Mesenchymal stem cell (in vitro differentiated cells and primary cell): Measurements from ENCODE around the gene ARSG.
A peak's percentile ranks its signal among the peaks of the same experiment; 100 is the strongest.

Experiments
- DNase-seq: peaks from one replicate; pipeline ENCODE4 v3.0.0-alpha.2; 2013
- H2AFZ ChIP-seq: one replicate; pipeline ENCODE4 v1.6.1; 2013; ENCODE audit warnings: low read depth, mild to moderate bottlenecking, control low read depth, inconsistent platforms, low read length, moderate library complexity
- H2AK5ac ChIP-seq: 2 replicates; pipeline ENCODE4 v1.6.1; 2013; ENCODE audit warnings: low read length, moderate library complexity, mild to moderate bottlenecking, inconsistent platforms; ENCODE audit not compliant: severe bottlenecking
- H2BK120ac ChIP-seq: one replicate; pipeline ENCODE4 v1.6.1; 2013; ENCODE audit warnings: low read depth, mild to moderate bottlenecking, inconsistent platforms, low read length, moderate library complexity
- H2BK12ac ChIP-seq, 2 experiments: one replicate each; pipeline ENCODE4 v1.6.1; 2013; ENCODE audit warnings: inconsistent platforms in 2 of 2, low read length in 2 of 2, mild to moderate bottlenecking in 2 of 2, moderate library complexity in 2 of 2, control low read depth in 1 of 2
- H2BK15ac ChIP-seq: one replicate; pipeline ENCODE4 v1.6.1; 2013; ENCODE audit warnings: mild to moderate bottlenecking, low read depth, inconsistent platforms; ENCODE audit not compliant: poor library complexity, severe bottlenecking
- H2BK5ac ChIP-seq: 2 replicates; pipeline ENCODE4 v1.6.1; 2013; ENCODE audit warnings: low read depth, mild to moderate bottlenecking, low read length, control low read depth, inconsistent platforms; ENCODE audit not compliant: poor library complexity, severe bottlenecking
- H3K14ac ChIP-seq, 2 experiments: one replicate each; pipeline ENCODE4 v1.6.1; 2013; ENCODE audit warnings: inconsistent platforms in 2 of 2, low read length in 2 of 2, control low read depth in 1 of 2, mild to moderate bottlenecking in 1 of 2, moderate library complexity in 1 of 2
- H3K18ac ChIP-seq, 2 experiments: one replicate each; pipeline ENCODE4 v1.6.1; 2013; ENCODE audit warnings: inconsistent platforms in 2 of 2, low read length in 2 of 2, control low read depth in 1 of 2, low read depth in 1 of 2, mild to moderate bottlenecking in 1 of 2
- H3K23ac ChIP-seq, 2 experiments: one replicate each; pipeline ENCODE4 v1.6.1; 2013; ENCODE audit warnings: inconsistent platforms in 2 of 2, low read length in 2 of 2, mild to moderate bottlenecking in 2 of 2, moderate library complexity in 2 of 2, control low read depth in 1 of 2
- H3K27ac ChIP-seq: 2 replicates; pipeline ENCODE4 v1.5.1; 2013; ENCODE audit warnings: mild to moderate bottlenecking, moderate library complexity, low read length, control low read depth, inconsistent platforms; ENCODE audit not compliant: poor library complexity, severe bottlenecking
- H3K27me3 ChIP-seq, 2 experiments: 2 replicates each; pipeline versions ENCODE4 v1.6.1 to v1.7.0; 2013; ENCODE audit warnings: low read length in 2 of 2, mild to moderate bottlenecking in 2 of 2, moderate library complexity in 2 of 2, control low read depth in 1 of 2, inconsistent platforms in 1 of 2; ENCODE audit not compliant: control insufficient read depth in 1 of 2, insufficient read depth in 1 of 2
- H3K36me3 ChIP-seq, 2 experiments: 2 replicates each; pipeline versions ENCODE4 v1.6.1 to v1.7.0; 2013; ENCODE audit warnings: low read length in 2 of 2, control low read depth in 1 of 2, inconsistent platforms in 1 of 2, low read depth in 1 of 2, mild to moderate bottlenecking in 1 of 2; ENCODE audit not compliant: insufficient read depth in 2 of 2, control insufficient read depth in 1 of 2
- H3K4ac ChIP-seq, 2 experiments: one replicate each; pipeline ENCODE4 v1.6.1; 2013; ENCODE audit warnings: inconsistent platforms in 2 of 2, low read length in 2 of 2, mild to moderate bottlenecking in 2 of 2, moderate library complexity in 2 of 2, control low read depth in 1 of 2, low read depth in 1 of 2
- H3K4me1 ChIP-seq: 2 replicates; pipeline ENCODE4 v1.6.1; 2013; ENCODE audit warnings: low read depth, low read length, control low read depth; ENCODE audit not compliant: control insufficient read depth, insufficient read depth
- H3K4me2 ChIP-seq: 2 replicates; pipeline ENCODE4 v1.6.1; 2013; ENCODE audit warnings: low read length, mild to moderate bottlenecking, inconsistent platforms; ENCODE audit not compliant: poor library complexity, severe bottlenecking
- H3K4me3 ChIP-seq, 2 experiments: 2 replicates each; pipeline versions ENCODE4 v1.5.1 to v1.7.0; 2013; ENCODE audit warnings: low read length in 2 of 2, mild to moderate bottlenecking in 2 of 2, control low read depth in 1 of 2, low read depth in 1 of 2; ENCODE audit not compliant: insufficient read depth in 1 of 2
- H3K79me1 ChIP-seq: replicated peaks from 2 replicates; pipeline ENCODE4 v1.6.1; 2013; ENCODE audit warnings: mild to moderate bottlenecking, control low read depth, low read length, inconsistent platforms; ENCODE audit not compliant: poor library complexity, severe bottlenecking
- H3K9ac ChIP-seq: 2 replicates; pipeline ENCODE4 v1.7.0; 2013; ENCODE audit warnings: mild to moderate bottlenecking, low read length, moderate library complexity
- H3K9me3 ChIP-seq: 2 replicates; pipeline ENCODE4 v1.7.0; 2013; ENCODE audit warnings: mild to moderate bottlenecking, low read length; ENCODE audit not compliant: control insufficient read depth
- H4K8ac ChIP-seq: one replicate; pipeline ENCODE4 v1.6.1; 2013; ENCODE audit warnings: inconsistent platforms, mild to moderate bottlenecking, low read length, moderate library complexity
- H4K91ac ChIP-seq: one replicate; pipeline ENCODE4 v1.6.1; 2013; ENCODE audit warnings: mild to moderate bottlenecking, low read length, inconsistent platforms
- WGBS: methylation state at CpG from one replicate; pipeline ENCODE4 v1.1.7; 2013; ENCODE audit warnings: mixed read lengths; 5-methylcytosine and 5-hydroxymethylcytosine counted together

Gene ARSG

DNA sequence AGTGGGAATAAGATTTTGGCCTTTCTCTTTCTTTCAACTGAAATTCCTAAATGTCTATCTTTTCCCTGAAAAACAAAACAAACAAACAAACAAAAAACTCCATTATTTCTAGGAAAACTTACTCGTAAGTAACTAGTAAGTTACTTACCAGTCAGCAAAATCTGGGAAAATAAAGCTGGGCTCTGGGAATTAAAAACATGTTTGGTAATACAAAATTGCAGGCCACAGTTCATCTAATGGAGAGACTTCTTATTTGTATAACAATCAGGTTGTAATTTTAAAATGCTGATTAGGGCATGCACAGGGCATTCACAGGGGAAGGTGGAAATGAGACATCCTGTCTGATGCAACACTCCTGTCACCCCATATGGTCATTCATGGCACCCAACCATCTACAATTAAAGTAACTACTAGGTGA is 169.8 kb downstream of the ARSG start:
- no peak overlapping the region for H3K4ac ChIP-seq
- H3K9me3 ChIP-seq, result no peaks in the 10 kb centered on the region
- H4K91ac ChIP-seq, result no peak overlapping the region
- no peak overlapping the region for H2BK120ac ChIP-seq
- H2BK12ac ChIP-seq, result no peak overlapping the region
- H2BK15ac ChIP-seq, result no peak overlapping the region
- no peak overlapping the region for H3K27ac ChIP-seq
- H3K18ac ChIP-seq, result no peak overlapping the region
- no peak overlapping the region for H3K4me3 ChIP-seq
- peak overlapping the region; percentile 15 for H3K9ac ChIP-seq
- no peak overlapping the region for H3K23ac ChIP-seq
- no peak overlapping the region for H3K14ac ChIP-seq
- H3K4me2 ChIP-seq, result no peak overlapping the region
- no peak overlapping the region for H4K8ac ChIP-seq
- H2AFZ ChIP-seq, result no peak overlapping the region
- H2AK5ac ChIP-seq, result no peak overlapping the region
- WGBS, result 100% methylated on average over 1 of the region's 1 CpG
- no peak overlapping the region for H2BK5ac ChIP-seq
- DNase-seq, result no peak
- peaks cover 6% of the 10 kb centered on the region for H3K4me1 ChIP-seq
- no peaks in the 10 kb centered on the region for H3K36me3 ChIP-seq
- H3K27me3 ChIP-seq, result no peaks in the 10 kb centered on the region
- peaks cover 2% of the 10 kb centered on the region for H3K79me1 ChIP-seq

DNA sequence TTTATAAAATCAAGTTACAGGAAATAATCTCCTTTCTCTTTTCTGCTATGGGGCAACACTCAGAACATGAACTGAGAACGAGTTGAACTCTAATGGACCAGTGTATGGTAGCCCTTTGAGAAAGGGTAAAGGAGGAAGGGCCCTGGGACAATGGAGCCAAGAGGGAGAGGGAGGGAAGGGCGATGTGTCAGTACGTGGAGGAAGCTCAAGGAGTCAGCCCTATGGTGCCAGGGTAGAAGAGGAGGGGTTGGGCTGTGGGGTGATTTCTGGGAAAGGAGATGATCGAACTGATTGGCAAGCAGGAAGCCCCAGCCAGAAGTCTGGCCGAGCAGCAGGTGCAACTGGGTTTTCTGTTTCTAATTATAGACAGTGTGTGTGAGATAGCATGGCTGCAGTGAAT is 170.3 kb downstream of the ARSG start:
- Histone ChIP-seq H3K4ac (no peak overlapping the region), H3K14ac (no peak overlapping the region), H2BK5ac (no peak overlapping the region), H3K23ac (no peak overlapping the region), H3K4me3 (no peak overlapping the region), H3K36me3 (no peaks in the 10 kb centered on the region), H3K79me1 (peaks cover 2% of the 10 kb centered on the region), H4K8ac (no peak overlapping the region), H4K91ac (no peak overlapping the region), H2AFZ (peak overlapping the region; percentile 61), H3K9me3 (no peaks in the 10 kb centered on the region), H2BK12ac (peak overlapping the region in 1 of 2 experiments; percentile 63), H2BK120ac (no peak overlapping the region), H3K4me2 (no peak overlapping the region), H3K27ac (no peak overlapping the region), H3K18ac (no peak overlapping the region), H3K9ac (peak overlapping the region; percentile 15), H2AK5ac (no peak overlapping the region), H2BK15ac (no peak overlapping the region), H3K27me3 (no peaks in the 10 kb centered on the region), H3K4me1 (peaks cover 6% of the 10 kb centered on the region)
- WGBS, result 66% methylated on average over 5 of the region's 5 CpGs
- no peak for DNase-seq

DNA sequence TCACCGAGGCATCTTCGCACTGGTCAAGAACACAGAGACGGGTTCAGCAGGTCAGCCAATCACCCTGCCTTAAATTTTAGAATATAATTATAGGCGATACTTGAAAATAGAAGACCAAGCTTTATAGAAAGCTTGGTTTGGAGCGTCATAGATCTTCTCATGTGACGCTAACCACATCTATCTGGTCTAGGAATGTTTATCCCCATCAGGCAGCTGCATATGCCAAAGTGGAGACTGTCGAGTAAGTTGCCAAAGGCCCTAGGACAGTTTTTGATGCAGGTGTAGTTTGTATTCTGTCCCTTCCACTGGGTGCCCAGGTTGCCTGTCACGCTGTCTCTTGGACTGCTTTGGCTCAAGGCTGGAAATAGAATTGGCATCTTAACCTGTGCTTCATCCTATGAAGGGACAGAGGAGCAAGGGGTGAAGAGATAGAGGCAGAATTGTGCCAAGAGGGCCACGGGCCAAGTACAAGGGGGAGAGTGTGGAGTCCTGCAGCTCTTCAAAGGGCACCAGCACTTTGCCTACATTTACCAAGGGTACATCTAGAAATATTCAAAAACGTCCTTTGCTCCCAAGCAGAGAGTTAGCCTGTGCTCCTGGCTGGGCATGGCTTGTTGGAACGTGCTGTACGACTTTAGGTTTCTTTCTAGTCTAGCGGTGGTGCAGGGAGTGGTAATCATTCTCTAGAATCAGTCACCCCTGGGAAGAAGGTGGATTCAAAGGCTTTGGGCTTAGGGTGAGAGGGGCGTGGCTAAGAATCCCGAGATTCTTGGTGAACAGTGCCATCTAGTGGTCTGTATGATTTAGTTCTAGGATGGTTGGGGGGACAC is 171.3 kb downstream of the ARSG start:
- no peaks in the 10 kb centered on the region for H3K9me3 ChIP-seq
- H2BK12ac ChIP-seq, result no peak overlapping the region
- H3K23ac ChIP-seq, result no peak overlapping the region
- peak overlapping the region in 1 of 2 experiments; percentile 37 for H3K18ac ChIP-seq
- no peaks in the 10 kb centered on the region for H3K36me3 ChIP-seq
- no peak overlapping the region for H2AFZ ChIP-seq
- peak overlapping the region; percentile 36 for H4K8ac ChIP-seq
- peaks cover 6% of the 10 kb centered on the region for H3K4me1 ChIP-seq
- peak overlapping the region; percentile 53 for H3K4me2 ChIP-seq
- H2AK5ac ChIP-seq, result peak overlapping the region; percentile 43
- H3K79me1 ChIP-seq, result no peaks in the 10 kb centered on the region
- H2BK15ac ChIP-seq, result no peak overlapping the region
- H3K9ac ChIP-seq, result peak overlapping the region; percentile 57
- H3K4ac ChIP-seq, result no peak overlapping the region
- WGBS, result 51% methylated on average over 15 of the region's 15 CpGs
- no peak overlapping the region for H4K91ac ChIP-seq
- no peak overlapping the region for H3K4me3 ChIP-seq
- no peak overlapping the region for H2BK5ac ChIP-seq
- H3K27me3 ChIP-seq, result no peaks in the 10 kb centered on the region
- DNase-seq, result peak; percentile 85
- H3K14ac ChIP-seq, result no peak overlapping the region
- no peak overlapping the region for H3K27ac ChIP-seq
- no peak overlapping the region for H2BK120ac ChIP-seq

DNA sequence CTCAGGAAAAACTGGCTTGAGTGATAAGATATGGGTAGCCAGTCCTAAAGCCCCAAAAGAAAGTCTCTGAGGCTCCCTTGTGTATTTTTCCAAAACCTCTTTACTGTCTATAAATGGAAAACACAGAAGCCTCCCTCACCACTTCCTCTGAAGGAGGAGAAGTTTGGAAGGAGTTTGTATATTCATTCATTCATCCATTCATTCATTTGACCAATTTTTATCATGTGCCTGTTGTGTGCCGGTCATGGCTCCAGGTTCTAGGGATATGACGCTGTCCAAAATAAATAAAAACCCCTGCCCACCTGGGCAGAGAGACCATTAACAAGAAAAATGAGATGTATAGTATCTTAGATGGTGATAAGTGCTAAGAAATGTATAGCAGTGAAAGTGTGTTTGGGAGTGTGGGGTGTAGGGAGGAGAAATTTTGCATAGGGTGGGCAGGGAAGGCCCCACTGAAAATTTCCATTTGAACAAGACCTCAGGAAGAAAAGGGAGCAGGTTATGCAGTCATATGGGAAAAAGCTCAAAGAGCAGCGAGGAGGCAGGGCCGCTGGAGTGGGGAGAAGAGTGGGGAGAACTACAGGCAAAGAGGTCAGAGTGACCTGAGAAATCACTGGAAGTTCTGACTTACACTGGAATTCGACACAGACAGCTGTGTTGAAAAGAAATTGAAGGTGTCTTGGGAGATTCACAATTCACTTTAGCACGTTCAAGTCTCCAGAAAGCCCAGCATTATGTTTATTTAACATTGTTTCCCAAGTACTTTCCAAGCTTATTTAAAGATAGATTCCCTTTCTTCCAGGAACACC is 172.1 kb downstream of the ARSG start:
- no peak overlapping the region for H3K27ac ChIP-seq
- H4K91ac ChIP-seq, result peak overlapping the region; percentile 3
- H3K9ac ChIP-seq, result no peak overlapping the region
- H2BK15ac ChIP-seq, result no peak overlapping the region
- H2AFZ ChIP-seq, result no peak overlapping the region
- H3K79me1 ChIP-seq, result no peaks in the 10 kb centered on the region
- H3K14ac ChIP-seq, result no peak overlapping the region
- no peaks in the 10 kb centered on the region for H3K9me3 ChIP-seq
- H3K4me2 ChIP-seq, result no peak overlapping the region
- no peak for DNase-seq
- H3K4me3 ChIP-seq, result no peak overlapping the region
- H3K18ac ChIP-seq, result no peak overlapping the region
- no peaks in the 10 kb centered on the region for H3K27me3 ChIP-seq
- H2AK5ac ChIP-seq, result peak overlapping the region; percentile 53
- H2BK12ac ChIP-seq, result no peak overlapping the region
- H3K23ac ChIP-seq, result no peak overlapping the region
- H4K8ac ChIP-seq, result no peak overlapping the region
- H3K4ac ChIP-seq, result no peak overlapping the region
- H2BK120ac ChIP-seq, result no peak overlapping the region
- WGBS, result 77% methylated on average over 4 of the region's 6 CpGs
- H2BK5ac ChIP-seq, result no peak overlapping the region
- H3K4me1 ChIP-seq, result peaks cover 4% of the 10 kb centered on the region
- H3K36me3 ChIP-seq, result no peaks in the 10 kb centered on the region
